Trophoblast cell (in vitro differentiated cells and primary cell): ENCODE measurements around the gene C1orf198.

Experiments
- DNase-seq, 2 donors: peaks; one replicate each; pipeline ENCODE4 v3.0.0-alpha.2; 2016
- H2AFZ ChIP-seq: 2 replicates; pipeline ENCODE4 v1.6.1; 2013; ENCODE audit warnings: low read length, moderate library complexity, mild to moderate bottlenecking; ENCODE audit not compliant: insufficient read depth, poor library complexity
- H2AK5ac ChIP-seq: 2 replicates; pipeline ENCODE4 v1.6.1; 2013; ENCODE audit warnings: mild to moderate bottlenecking, low read length
- H2BK120ac ChIP-seq: 2 replicates; pipeline ENCODE4 v1.6.1; 2013; ENCODE audit warnings: low read length, mild to moderate bottlenecking, moderate library complexity; ENCODE audit not compliant: insufficient read depth, poor library complexity
- H2BK12ac ChIP-seq: 2 replicates; pipeline ENCODE4 v1.6.1; 2013; ENCODE audit warnings: mild to moderate bottlenecking, low read length, moderate library complexity
- H2BK5ac ChIP-seq: 2 replicates; pipeline ENCODE4 v1.6.1; 2013; ENCODE audit warnings: low read length, low read depth, moderate library complexity, mild to moderate bottlenecking; ENCODE audit not compliant: poor library complexity
- H3K14ac ChIP-seq: 2 replicates; pipeline ENCODE4 v1.6.1; 2013; ENCODE audit warnings: mild to moderate bottlenecking, low read length
- H3K18ac ChIP-seq: 2 replicates; pipeline ENCODE4 v1.6.1; 2013; ENCODE audit warnings: mild to moderate bottlenecking, low read length
- H3K23ac ChIP-seq: 2 replicates; pipeline ENCODE4 v1.6.1; 2013; ENCODE audit warnings: low read length
- H3K27ac ChIP-seq: 2 replicates; pipeline ENCODE4 v1.5.1; 2013; ENCODE audit warnings: low read depth, mild to moderate bottlenecking, inconsistent platforms, low read length, moderate library complexity
- H3K27me3 ChIP-seq: 2 replicates; pipeline ENCODE4 v1.6.1; 2013; ENCODE audit warnings: inconsistent platforms, mild to moderate bottlenecking, low read length, moderate library complexity; ENCODE audit not compliant: insufficient read depth
- H3K36me3 ChIP-seq, 2 experiments: 1 replicate in 1 of 2; 2 replicates in 1 of 2; pipeline ENCODE4 v1.6.1; 2013; ENCODE audit warnings: low read length in 2 of 2, mild to moderate bottlenecking in 2 of 2, moderate library complexity in 1 of 2; ENCODE audit not compliant: insufficient read depth in 2 of 2, control insufficient read depth in 1 of 2
- H3K4ac ChIP-seq: 2 replicates; pipeline ENCODE4 v1.6.1; 2013; ENCODE audit warnings: low read depth, mild to moderate bottlenecking, low read length, moderate library complexity
- H3K4me1 ChIP-seq, 2 experiments: 1 replicate in 1 of 2; 2 replicates in 1 of 2; pipeline ENCODE4 v1.6.1; 2013; ENCODE audit warnings: low read length in 2 of 2, mild to moderate bottlenecking in 2 of 2, moderate library complexity in 1 of 2; ENCODE audit not compliant: insufficient read depth in 2 of 2, control insufficient read depth in 1 of 2
- H3K4me2 ChIP-seq: 2 replicates; pipeline ENCODE4 v1.6.1; 2013; ENCODE audit warnings: inconsistent platforms, mild to moderate bottlenecking, low read length, moderate library complexity
- H3K4me3 ChIP-seq: 2 replicates; pipeline ENCODE4 v1.5.1; 2013; ENCODE audit warnings: mild to moderate bottlenecking, low read depth, low read length, inconsistent platforms
- H3K79me1 ChIP-seq: one replicate; pipeline ENCODE4 v1.6.1; 2013; ENCODE audit warnings: low read length
- H3K79me2 ChIP-seq: 2 replicates; pipeline ENCODE4 v1.6.1; 2013; ENCODE audit warnings: low read length, mild to moderate bottlenecking; ENCODE audit not compliant: control insufficient read depth, insufficient read depth, poor library complexity
- H3K9ac ChIP-seq: 2 replicates; pipeline ENCODE4 v1.6.1; 2013; ENCODE audit warnings: mild to moderate bottlenecking, low read length
- H3K9me3 ChIP-seq: 2 replicates; pipeline ENCODE4 v1.6.1; 2013; ENCODE audit warnings: low read depth, mild to moderate bottlenecking, control low read depth, inconsistent platforms, low read length; ENCODE audit not compliant: insufficient read depth
- H4K12ac ChIP-seq: 2 replicates; pipeline ENCODE4 v1.6.1; 2013; ENCODE audit warnings: low read depth, mild to moderate bottlenecking, low read length, moderate library complexity
- H4K8ac ChIP-seq: 2 replicates; pipeline ENCODE4 v1.6.1; 2013; ENCODE audit warnings: low read depth, mild to moderate bottlenecking, low read length, moderate library complexity
- H4K91ac ChIP-seq: one replicate; pipeline ENCODE4 v1.6.1; 2013; ENCODE audit warnings: low read depth, mild to moderate bottlenecking, low read length, moderate library complexity
- WGBS: extraction: QIAGEN DNeasy Blood & Tissue Kit; methylation state at CpG from one replicate; pipeline ENCODE4 v1.1.7; 2013; ENCODE audit warnings: missing lambda C conversion rate; ENCODE audit not compliant: insufficient read length, insufficient coverage; ENCODE audit errors: extremely low coverage; 5-methylcytosine and 5-hydroxymethylcytosine counted together

The C1orf198 gene

DNA sequence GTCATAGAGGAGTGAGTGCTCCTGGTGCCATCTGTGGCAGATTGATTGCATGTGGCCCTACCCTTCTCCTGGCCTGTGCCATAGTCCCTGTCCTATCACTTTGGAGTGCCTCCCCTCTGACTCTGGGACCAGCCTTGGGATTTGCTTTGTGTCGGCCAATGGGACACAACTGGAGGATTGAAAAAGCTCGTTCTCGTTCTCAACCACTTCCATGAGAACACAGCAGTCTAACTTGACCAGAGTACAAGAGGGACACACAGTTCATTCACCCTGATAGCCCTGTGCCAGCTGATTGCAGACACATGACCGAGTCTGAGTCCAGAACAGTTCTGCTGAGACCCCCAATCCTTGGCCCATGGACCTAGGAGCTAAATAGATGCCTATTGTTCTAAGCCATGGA is 47.8 kb downstream of the C1orf198 start:
- H3K23ac ChIP-seq = no peak overlapping the region
- H4K12ac ChIP-seq = no peak overlapping the region
- no peak overlapping the region for H3K4ac ChIP-seq
- H3K18ac ChIP-seq = no peak overlapping the region
- no peaks in the 10 kb centered on the region for H3K79me2 ChIP-seq
- no peak overlapping the region for H2BK12ac ChIP-seq
- H2BK5ac ChIP-seq = no peak overlapping the region
- H3K14ac ChIP-seq = no peak overlapping the region
- DNase-seq = no peak
- H2AFZ ChIP-seq = no peak overlapping the region
- H4K91ac ChIP-seq = no peak overlapping the region
- no peak overlapping the region for H3K4me3 ChIP-seq
- no peaks in the 10 kb centered on the region for H3K79me1 ChIP-seq
- H3K36me3 ChIP-seq = no peaks in the 10 kb centered on the region
- no peak overlapping the region for H4K8ac ChIP-seq
- no peak overlapping the region for H3K27ac ChIP-seq
- H3K4me1 ChIP-seq = peaks cover 4 to 8% of the 10 kb centered on the region in 2 experiments
- no peak overlapping the region for H3K4me2 ChIP-seq
- no CpG with 5 or more reads among the region's 4 CpGs for WGBS
- no peak overlapping the region for H3K9ac ChIP-seq
- H2AK5ac ChIP-seq = no peak overlapping the region
- H2BK120ac ChIP-seq = no peak overlapping the region
- no peaks in the 10 kb centered on the region for H3K27me3 ChIP-seq
- no peaks in the 10 kb centered on the region for H3K9me3 ChIP-seq

DNA sequence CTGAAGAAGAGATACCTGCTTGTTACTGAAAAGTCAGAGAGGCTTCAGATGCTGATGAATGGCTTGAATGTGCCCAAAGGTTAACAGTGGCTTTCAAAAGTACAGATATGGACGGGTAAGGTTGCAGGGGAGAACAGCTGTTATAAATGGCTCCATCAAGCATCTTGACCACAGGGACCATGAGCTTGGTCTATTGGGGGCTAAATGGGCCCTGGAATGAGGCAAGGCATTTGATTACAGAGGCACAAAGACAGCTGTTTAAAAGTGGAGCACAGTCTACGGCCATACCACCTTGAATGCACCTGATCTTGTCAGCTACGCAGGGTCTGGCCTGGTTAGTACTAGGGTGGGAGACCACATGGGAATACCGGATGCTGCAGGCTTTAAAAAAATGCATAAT is 48.3 kb downstream of the C1orf198 start:
- Histone ChIP-seq H3K4ac (no peak overlapping the region), H3K27ac (no peak overlapping the region), H3K4me3 (no peak overlapping the region), H4K12ac (no peak overlapping the region), H3K4me1 (peaks cover 4 to 7% of the 10 kb centered on the region in 2 experiments), H2BK120ac (no peak overlapping the region), H4K91ac (no peak overlapping the region), H3K27me3 (no peaks in the 10 kb centered on the region), H3K23ac (no peak overlapping the region), H3K9ac (no peak overlapping the region), H3K79me2 (no peaks in the 10 kb centered on the region), H4K8ac (no peak overlapping the region), H2AK5ac (no peak overlapping the region), H2BK12ac (no peak overlapping the region), H2BK5ac (no peak overlapping the region), H3K79me1 (no peaks in the 10 kb centered on the region), H3K36me3 (no peaks in the 10 kb centered on the region), H3K18ac (no peak overlapping the region), H2AFZ (no peak overlapping the region), H3K14ac (no peak overlapping the region), H3K9me3 (no peaks in the 10 kb centered on the region), H3K4me2 (no peak overlapping the region)
- no CpG with 5 or more reads among the region's 4 CpGs for WGBS
- no peak for DNase-seq

DNA sequence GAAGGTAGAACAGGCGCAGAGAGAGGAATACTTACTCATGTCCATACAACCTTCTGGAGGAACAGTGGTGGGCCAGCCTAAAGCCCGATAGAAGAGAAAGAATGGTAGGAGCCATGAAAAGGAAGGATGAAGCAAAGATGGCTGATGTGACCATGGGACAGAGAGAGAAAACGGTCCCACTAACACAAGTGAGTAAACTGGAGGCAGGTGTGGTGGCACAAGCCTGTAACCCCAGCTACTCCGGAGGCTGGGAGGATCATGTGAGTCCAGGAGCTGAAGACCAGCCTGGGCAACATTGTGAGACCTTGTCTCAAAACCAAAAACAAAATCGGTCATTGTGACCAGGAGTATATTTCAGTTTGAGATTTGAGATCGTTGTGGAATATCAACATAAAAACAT is 49.4 kb downstream of the C1orf198 start:
- Histone ChIP-seq H2AK5ac (no peak overlapping the region), H3K14ac (no peak overlapping the region), H2BK5ac (no peak overlapping the region), H3K18ac (no peak overlapping the region), H3K27me3 (no peaks in the 10 kb centered on the region), H3K9me3 (no peaks in the 10 kb centered on the region), H2AFZ (no peak overlapping the region), H3K4ac (no peak overlapping the region), H3K4me3 (no peak overlapping the region), H3K79me2 (no peaks in the 10 kb centered on the region), H3K27ac (no peak overlapping the region), H3K4me2 (no peak overlapping the region), H3K4me1 (no peaks in the 10 kb centered on the region), H3K9ac (no peak overlapping the region), H3K36me3 (no peaks in the 10 kb centered on the region), H2BK12ac (no peak overlapping the region), H2BK120ac (no peak overlapping the region), H4K8ac (no peak overlapping the region), H4K91ac (no peak overlapping the region), H3K23ac (no peak overlapping the region), H4K12ac (no peak overlapping the region), H3K79me1 (no peaks in the 10 kb centered on the region)
- no peak for DNase-seq
- WGBS = no CpG with 5 or more reads among the region's 6 CpGs

DNA sequence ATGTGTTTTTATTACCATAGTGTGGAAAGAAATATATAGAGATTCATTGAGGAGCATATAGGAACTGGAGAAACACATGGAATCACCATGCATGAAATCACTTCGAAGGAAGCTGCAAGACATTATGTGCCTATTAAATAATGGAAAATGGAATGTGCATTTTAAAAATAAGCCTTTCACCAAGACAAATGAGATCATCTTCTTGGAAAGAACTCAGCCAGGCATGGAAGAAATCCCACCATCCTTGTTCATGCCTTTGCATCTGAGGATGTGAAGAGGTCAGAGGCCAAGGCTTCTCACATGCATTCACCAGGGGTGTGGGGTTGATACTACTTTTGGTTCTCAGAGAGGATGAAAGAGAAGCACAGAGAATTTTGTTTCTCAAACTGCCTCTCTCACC is 50.0 kb downstream of the C1orf198 start:
- Histone ChIP-seq H4K8ac (no peak overlapping the region), H3K9me3 (no peaks in the 10 kb centered on the region), H2BK5ac (no peak overlapping the region), H2BK120ac (no peak overlapping the region), H3K4me2 (no peak overlapping the region), H2AFZ (no peak overlapping the region), H4K12ac (no peak overlapping the region), H3K23ac (no peak overlapping the region), H3K9ac (no peak overlapping the region), H3K79me2 (no peaks in the 10 kb centered on the region), H4K91ac (no peak overlapping the region), H3K36me3 (no peaks in the 10 kb centered on the region), H3K27ac (no peak overlapping the region), H3K4ac (no peak overlapping the region), H3K14ac (no peak overlapping the region), H3K79me1 (no peaks in the 10 kb centered on the region), H2BK12ac (no peak overlapping the region), H3K4me1 (no peaks in the 10 kb centered on the region), H2AK5ac (no peak overlapping the region), H3K27me3 (no peaks in the 10 kb centered on the region), H3K18ac (no peak overlapping the region), H3K4me3 (no peak overlapping the region)
- WGBS = no CpG with 5 or more reads among the region's 1 CpG
- no peak for DNase-seq
